WTC11 (cell line): ENCODE measurements around the gene CHST15. TPM values are rescaled to one million over a fixed set of nuclear protein-coding genes. Genes with fewer than 3 reads are reported as not detected.
A peak's percentile ranks its signal among the peaks of the same experiment; 100 is the strongest.
"Not testable (repeated sequence)": the region's sequence is repeated elsewhere in the genome, so short reads cannot be mapped to it uniquely, and the experiment has no call there.

Source experiments
- ATAC-seq: fragments of 200-7000 bp; cut with Tn5 transposase; 2 replicates; pipeline ENCODE4 v1.10.0; 2021; ENCODE audit warnings: mild to moderate bottlenecking, moderate library complexity
- CTCF ChIA-PET: fragments of 300-600 bp; sonication (Branson Sonifier 250); formaldehyde crosslinking; loops from one replicate; lab custom pipeline; 2021; ENCODE audit warnings: antibody characterized with exemption; lab: Charles Lee
- POLR2A ChIA-PET: fragments of 350-600 bp; sonication (Branson Sonifier 250); formaldehyde crosslinking; loops from one replicate; lab custom pipeline; 2021; ENCODE audit warnings: antibody characterized with exemption; lab: Charles Lee
- DNase-seq: peaks from one replicate; pipeline ENCODE4 v3.0.0; 2021; ENCODE audit warnings: low spot score
- H3K27ac Mint-ChIP-seq: 2 replicates; pipeline ENCODE4 v1.8.0; 2021; ENCODE audit warnings: mixed read lengths
- H3K27me3 Mint-ChIP-seq: 2 replicates; pipeline ENCODE4 v1.8.0; 2021; ENCODE audit warnings: low read depth, mild to moderate bottlenecking, moderate library complexity, mixed read lengths
- H3K36me3 Mint-ChIP-seq: 2 replicates; pipeline ENCODE4 v1.8.0; 2021; ENCODE audit warnings: mixed read lengths
- H3K4me1 Mint-ChIP-seq: 2 replicates; pipeline ENCODE4 v1.8.0; 2022; ENCODE audit warnings: mixed read lengths
- H3K4me3 Mint-ChIP-seq: 2 replicates; pipeline ENCODE4 v1.8.0; 2021; ENCODE audit warnings: mild to moderate bottlenecking, moderate library complexity, mixed read lengths
- H3K9me3 Mint-ChIP-seq: 2 replicates; pipeline ENCODE4 v1.8.0; 2021; ENCODE audit warnings: mixed read lengths
- ATF6 ChIP-seq: sonication (generic); formaldehyde crosslinking; IDR thresholded peaks from 2 replicates; pipeline ENCODE4 v1.8.1; 2023; ENCODE audit warnings: mild to moderate bottlenecking, missing genetic modification reagents
- E2F1 ChIP-seq: sonication (generic); formaldehyde crosslinking; IDR thresholded peaks from 2 replicates; pipeline ENCODE4 v1.8.0; 2022; ENCODE audit warnings: mild to moderate bottlenecking, missing genetic modification reagents
- GTF2I ChIP-seq: fragments of 250-450 bp; sonication (Bioruptor Pico); conservative IDR thresholded peaks from 2 replicates; pipeline ENCODE4 v1.4.0; 2021; ENCODE audit warnings: mild to moderate bottlenecking
- KAT7 ChIP-seq: sonication (generic); formaldehyde crosslinking; IDR thresholded peaks from 2 replicates; pipeline ENCODE4 v1.8.1; 2023; ENCODE audit warnings: missing genetic modification reagents, mild to moderate bottlenecking, borderline replicate concordance
- MAX ChIP-seq: sonication (generic); formaldehyde crosslinking; IDR thresholded peaks from 2 replicates; pipeline ENCODE4 v1.8.0; 2022; ENCODE audit warnings: mild to moderate bottlenecking, missing genetic modification reagents
- PRRX2 ChIP-seq: fragments of 250-450 bp; sonication (Bioruptor Pico); IDR thresholded peaks from 2 replicates; pipeline ENCODE4 v1.8.0; 2021; ENCODE audit warnings: mild to moderate bottlenecking
- RORB ChIP-seq: fragments of 250-450 bp; sonication (Bioruptor Pico); IDR thresholded peaks from 2 replicates; pipeline ENCODE4 v1.9.0; 2021; ENCODE audit warnings: mild to moderate bottlenecking
- TEAD1 ChIP-seq: sonication (generic); formaldehyde crosslinking; IDR thresholded peaks from 2 replicates; pipeline ENCODE4 v1.8.0; 2022; ENCODE audit warnings: mild to moderate bottlenecking, missing genetic modification reagents
- TP53 ChIP-seq: sonication (generic); formaldehyde crosslinking; IDR thresholded peaks from 2 replicates; pipeline ENCODE4 v1.8.1; 2023; ENCODE audit warnings: mild to moderate bottlenecking, missing genetic modification reagents
- ZBTB43 ChIP-seq: sonication (generic); formaldehyde crosslinking; IDR thresholded peaks from 2 replicates; pipeline ENCODE4 v1.8.1; 2023; ENCODE audit warnings: mild to moderate bottlenecking, missing genetic modification reagents
- total RNA-seq: library from RNA; stranded (reverse); gene quantifications from 3 replicates; pipeline ENCODE4 v1.2.3, GENCODE V29; 2021
- TF ChIP-seq, protein P1 (sequence below): sonication (generic); formaldehyde crosslinking; IDR thresholded peaks from 2 replicates; pipeline ENCODE4 v1.8.1; 2023; ENCODE audit warnings: mild to moderate bottlenecking, moderate library complexity, missing genetic modification reagents
- TF ChIP-seq, protein P2 (sequence below): sonication (generic); formaldehyde crosslinking; IDR thresholded peaks from 2 replicates; pipeline ENCODE4 v1.8.0; 2022; ENCODE audit warnings: mild to moderate bottlenecking, missing genetic modification reagents

Gene CHST15
- total RNA-seq, 1 experiment from 2014 or later, result 10.7 TPM

DNA sequence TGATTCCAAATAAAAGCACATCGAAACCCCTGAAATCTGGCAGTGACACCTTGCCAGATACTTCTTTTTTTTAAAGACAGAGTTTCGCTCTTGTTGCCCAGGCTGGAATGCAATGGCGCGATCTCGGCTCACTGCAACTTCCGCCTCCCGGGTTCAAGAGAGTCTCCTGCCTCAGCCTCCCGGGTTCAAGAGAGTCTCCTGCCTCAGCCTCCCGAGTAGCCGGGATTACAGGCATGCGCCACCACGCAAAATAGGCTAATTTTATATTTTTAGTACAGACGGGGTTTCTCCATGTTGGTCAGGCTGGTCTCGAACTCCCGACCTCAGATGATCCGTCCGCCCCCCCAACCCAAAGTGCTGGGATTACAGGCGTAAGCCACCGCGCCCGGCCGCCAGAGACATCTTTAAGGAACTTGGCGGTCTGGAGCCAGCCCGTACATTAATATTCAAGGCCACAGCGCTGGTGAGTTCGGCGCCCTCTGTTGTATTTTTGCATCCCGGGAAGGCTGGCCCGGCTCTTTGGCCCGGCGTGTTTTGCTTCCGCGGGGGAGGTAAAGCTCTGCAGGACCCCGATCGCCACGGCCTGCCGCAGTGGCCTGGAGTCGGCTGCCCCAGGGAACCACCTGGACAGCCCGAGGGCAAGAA, 498 bp upstream of the CHST15 start:
- 0 out of 2 replicates have a peak, but pooled peaks have one; percentile 14 for TF ChIP-seq GTF2I (CRISPR knock-in tag)
- 0 out of 2 replicates have a peak, but pooled peaks have one; percentile 5 for ATAC-seq
- not testable (repeated sequence) for H3K27ac Mint-ChIP-seq, H3K36me3 Mint-ChIP-seq, H3K9me3 Mint-ChIP-seq
- peak overlapping the region; percentile 65 for H3K4me3 Mint-ChIP-seq
- ChIA-PET CTCF (interaction anchor here (0.6 to 7.3 kb wide), 7 partner anchors 8 to 1390 kb away, joined by 3 to 64 read pairs (median 3); no protein-coding TSS in a partner anchor), POLR2A (interaction anchor here (0.6 to 1.0 kb wide), 2 partner anchors 9 to 114 kb away, joined by 3 read pairs; no protein-coding TSS in a partner anchor)
- peak; percentile 46 for DNase-seq
- peaks cover 27% of the 10 kb centered on the region for H3K4me1 Mint-ChIP-seq
- peaks cover 58% of the 10 kb centered on the region for H3K27me3 Mint-ChIP-seq

DNA sequence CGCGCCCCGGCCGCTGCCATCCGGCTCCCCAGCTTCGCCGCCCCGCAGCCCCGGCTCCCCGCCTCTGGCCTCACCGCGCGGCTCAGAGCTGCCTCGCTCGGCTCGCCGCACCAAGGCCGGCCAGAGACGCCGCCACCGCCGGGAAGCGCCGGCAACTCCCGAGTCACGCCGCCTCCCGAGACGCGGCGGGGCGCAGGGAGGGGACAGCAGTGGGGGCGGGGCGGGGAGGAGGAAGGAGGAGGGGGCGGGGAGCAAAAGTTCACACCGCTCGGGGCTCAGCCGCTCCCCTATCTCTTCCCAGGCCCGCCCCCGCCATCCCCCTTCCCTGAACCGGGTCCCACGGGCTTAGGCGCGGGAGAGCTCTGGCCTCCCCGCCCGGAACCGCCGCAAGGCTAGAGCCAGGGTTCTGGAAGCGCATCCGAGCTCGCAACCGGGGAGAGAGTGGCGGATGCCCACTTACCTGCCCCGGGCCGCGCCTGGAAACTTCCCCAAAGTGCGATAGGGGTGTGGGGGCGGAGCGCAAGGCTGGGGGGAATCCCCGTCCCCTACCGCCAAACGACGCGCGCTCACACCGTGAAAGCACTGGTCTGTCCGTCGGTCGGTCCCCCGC, 1.0 kb downstream of the CHST15 start:
- H3K36me3 Mint-ChIP-seq, result no peaks in the 10 kb centered on the region; the same call in 1 of the 2 replicates
- peaks cover 5% of the 10 kb centered on the region for H3K9me3 Mint-ChIP-seq
- peaks cover 27% of the 10 kb centered on the region for H3K4me1 Mint-ChIP-seq
- H3K4me3 Mint-ChIP-seq, result peak overlapping the region; percentile 79
- CTCF ChIA-PET, result interaction anchor here (0.6 to 7.3 kb wide), 6 partner anchors 10 to 297 kb away, joined by 3 to 64 read pairs (median 3); no protein-coding TSS in a partner anchor
- POLR2A ChIA-PET, result interaction anchor here (0.5 kb wide), 1 partner anchor 197 kb away, joined by 3 read pairs; no protein-coding TSS in a partner anchor
- peak; percentile 62 for DNase-seq
- ATAC-seq, result peak; percentile 48
- H3K27me3 Mint-ChIP-seq, result peaks cover 61% of the 10 kb centered on the region
- TF ChIP-seq, protein P1, sequence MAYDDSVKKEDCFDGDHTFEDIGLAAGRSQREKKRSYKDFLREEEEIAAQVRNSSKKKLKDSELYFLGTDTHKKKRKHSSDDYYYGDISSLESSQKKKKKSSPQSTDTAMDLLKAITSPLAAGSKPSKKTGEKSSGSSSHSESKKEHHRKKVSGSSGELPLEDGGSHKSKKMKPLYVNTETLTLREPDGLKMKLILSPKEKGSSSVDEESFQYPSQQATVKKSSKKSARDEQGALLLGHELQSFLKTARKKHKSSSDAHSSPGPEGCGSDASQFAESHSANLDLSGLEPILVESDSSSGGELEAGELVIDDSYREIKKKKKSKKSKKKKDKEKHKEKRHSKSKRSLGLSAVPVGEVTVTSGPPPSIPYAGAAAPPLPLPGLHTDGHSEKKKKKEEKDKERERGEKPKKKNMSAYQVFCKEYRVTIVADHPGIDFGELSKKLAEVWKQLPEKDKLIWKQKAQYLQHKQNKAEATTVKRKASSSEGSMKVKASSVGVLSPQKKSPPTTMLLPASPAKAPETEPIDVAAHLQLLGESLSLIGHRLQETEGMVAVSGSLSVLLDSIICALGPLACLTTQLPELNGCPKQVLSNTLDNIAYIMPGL, result 0 out of 2 replicates have a peak, but pooled peaks have one; percentile 14
- TF ChIP-seq KAT7 (CRISPR knock-in tag) (0 out of 2 replicates have a peak, but pooled peaks have one; percentile 30), PRRX2 (CRISPR knock-in tag) (no peak), RORB (CRISPR knock-in tag) (no peak)
- no peak overlapping the region for H3K27ac Mint-ChIP-seq

GRCh38 chr10:124091646-124092249, 1.6 kb downstream of the CHST15 start:
- CTCF ChIA-PET, result interaction anchor here (0.6 to 7.3 kb wide), 6 partner anchors 16 to 297 kb away, joined by 3 to 64 read pairs (median 3); no protein-coding TSS in a partner anchor
- H3K4me1 Mint-ChIP-seq, result peaks cover 27% of the 10 kb centered on the region
- TF ChIP-seq TEAD1 (CRISPR knock-in tag) (no peak), ATF6 (CRISPR knock-in tag) (no peak), E2F1 (CRISPR knock-in tag) (no peak), ZBTB43 (0 out of 2 replicates have a peak, but pooled peaks have one; percentile 34), MAX (CRISPR knock-in tag) (peak; percentile 45; the same call in 1 of the 2 replicates), TP53 (CRISPR knock-in tag) (no peak)
- TF ChIP-seq, protein P2, sequence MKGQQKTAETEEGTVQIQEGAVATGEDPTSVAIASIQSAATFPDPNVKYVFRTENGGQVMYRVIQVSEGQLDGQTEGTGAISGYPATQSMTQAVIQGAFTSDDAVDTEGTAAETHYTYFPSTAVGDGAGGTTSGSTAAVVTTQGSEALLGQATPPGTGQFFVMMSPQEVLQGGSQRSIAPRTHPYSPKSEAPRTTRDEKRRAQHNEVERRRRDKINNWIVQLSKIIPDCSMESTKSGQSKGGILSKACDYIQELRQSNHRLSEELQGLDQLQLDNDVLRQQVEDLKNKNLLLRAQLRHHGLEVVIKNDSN, result no peak
- TF ChIP-seq, all 79 proteins: peak for 2
- H3K27me3 Mint-ChIP-seq, result peaks cover 61% of the 10 kb centered on the region
- peak overlapping the region; percentile 79 for H3K4me3 Mint-ChIP-seq
- POLR2A ChIA-PET, result interaction anchor here (0.5 kb wide), 1 partner anchor 198 kb away, joined by 3 read pairs; no protein-coding TSS in a partner anchor
- H3K27ac Mint-ChIP-seq, result no peak overlapping the region
- ATAC-seq (peak; percentile 14), DNase-seq (peak; percentile 59)
- no peaks in the 10 kb centered on the region; the same call in 1 of the 2 replicates for H3K36me3 Mint-ChIP-seq
- peaks cover 5% of the 10 kb centered on the region for H3K9me3 Mint-ChIP-seq
